OCI-LY1 (cell line): ENCODE data around the gene NAPEPLD.
"Not testable (repeated sequence)": the region's sequence is repeated elsewhere in the genome, so short reads cannot be mapped to it uniquely, and the experiment has no call there.

ENCODE experiments used
- H2AFZ ChIP-seq: fragments of 200-600 bp; sonication (generic), shearing (Covaris generic); 2 replicates; pipeline ENCODE4 v1.6.0; 2014; ENCODE audit warnings: antibody characterized with exemption, mild to moderate bottlenecking, low read length
- H3F3A ChIP-seq: fragments of 200-600 bp; sonication (generic), shearing (Covaris generic); 2 replicates; pipeline ENCODE4 v1.6.0; 2014; ENCODE audit warnings: mild to moderate bottlenecking, antibody characterized with exemption, low read length, moderate library complexity; ENCODE audit not compliant: insufficient read depth
- H3K27ac ChIP-seq: fragments of 200-600 bp; sonication (generic); 2 replicates; pipeline ENCODE4 v1.5.1; 2014; ENCODE audit warnings: low read length, mixed run types, mild to moderate bottlenecking, low read depth; ENCODE audit not compliant: poor library complexity, severe bottlenecking
- H3K27me3 ChIP-seq: fragments of 200-600 bp; sonication (generic); 2 replicates; pipeline ENCODE4 v1.6.0; 2014; ENCODE audit warnings: antibody characterized with exemption, mild to moderate bottlenecking, low read length, moderate library complexity; ENCODE audit not compliant: insufficient read depth
- H3K36me3 ChIP-seq: fragments of 200-600 bp; sonication (generic); 2 replicates; pipeline ENCODE4 v1.6.1; 2014; ENCODE audit warnings: mild to moderate bottlenecking, antibody characterized with exemption, low read length, moderate library complexity, mixed read lengths; ENCODE audit not compliant: insufficient read depth
- H3K4me1 ChIP-seq: fragments of 200-600 bp; sonication (generic); 2 replicates; pipeline ENCODE4 v1.5.1; 2014; ENCODE audit warnings: mild to moderate bottlenecking, low read length, moderate library complexity; ENCODE audit not compliant: insufficient read depth, severe bottlenecking
- H3K4me2 ChIP-seq: fragments of 200-600 bp; sonication (generic), shearing (Covaris generic); 2 replicates; pipeline ENCODE4 v1.6.1; 2014; ENCODE audit warnings: low read length
- H3K4me3 ChIP-seq: fragments of 200-600 bp; sonication (generic); 2 replicates; pipeline ENCODE4 v1.5.1; 2014; ENCODE audit warnings: low read length, low read depth, mild to moderate bottlenecking, mixed read lengths; ENCODE audit not compliant: poor library complexity, severe bottlenecking
- H3K79me2 ChIP-seq: fragments of 200-600 bp; shearing (Covaris generic); 2 replicates; pipeline ENCODE4 v1.6.1; 2016; ENCODE audit warnings: mixed run types, low read length, mixed read lengths; ENCODE audit not compliant: insufficient read depth
- H3K9ac ChIP-seq: fragments of 200-600 bp; sonication (generic), shearing (Covaris generic); 2 replicates; pipeline ENCODE4 v1.6.1; 2014; ENCODE audit warnings: mild to moderate bottlenecking, low read length, mixed read lengths
- H3K9me2 ChIP-seq: fragments of 200-600 bp; sonication (generic), shearing (Covaris generic); 2 replicates; pipeline ENCODE4 v1.6.1; 2014; ENCODE audit warnings: low read depth, mild to moderate bottlenecking, low read length, mixed read lengths
- H3K9me3 ChIP-seq: fragments of 200-600 bp; shearing (Covaris generic); 2 replicates; pipeline ENCODE4 v1.6.1; 2014; ENCODE audit warnings: low read length, mixed read lengths
- H4K20me1 ChIP-seq: fragments of 200-600 bp; sonication (generic), shearing (Covaris generic); 2 replicates; pipeline ENCODE4 v1.6.0; 2016; ENCODE audit warnings: mild to moderate bottlenecking, low read length; ENCODE audit not compliant: insufficient read depth
- CTCF ChIP-seq: fragments of 200-600 bp; sonication (generic), shearing (Covaris generic); IDR thresholded peaks from 2 replicates; pipeline ENCODE4 v1.5.1; 2017; ENCODE audit warnings: mild to moderate bottlenecking, antibody characterized with exemption, low read length, moderate library complexity, mixed read lengths
- EZH2 ChIP-seq: fragments of 200-600 bp; sonication (generic), shearing (Covaris generic); IDR thresholded peaks from 2 replicates; pipeline ENCODE4 v1.8.0; 2017; ENCODE audit warnings: borderline replicate concordance, mixed run types, mild to moderate bottlenecking, antibody characterized with exemption, low read length, moderate library complexity, mixed read lengths

NAPEPLD gene

GRCh38 chr7:103115771-103116170 is 33.1 kb downstream of the NAPEPLD start:
- Histone ChIP-seq H2AFZ (no peak overlapping the region), H3K36me3 (peaks cover 89% of the 10 kb centered on the region), H4K20me1 (no peaks in the 10 kb centered on the region), H3K27ac (no peak overlapping the region), H3K4me1 (no peaks in the 10 kb centered on the region), H3K4me2 (no peak overlapping the region), H3K9ac (no peak overlapping the region), H3F3A (no peaks in the 10 kb centered on the region), H3K79me2 (no peaks in the 10 kb centered on the region; the same call in 1 of the 2 replicates), H3K27me3 (no peaks in the 10 kb centered on the region), H3K4me3 (no peak overlapping the region), H3K9me2 (no peaks in the 10 kb centered on the region), H3K9me3 (peaks cover 4% of the 10 kb centered on the region; the same call in 1 of the 2 replicates)
- TF ChIP-seq EZH2 = no peak

GRCh38 chr7:103114576-103115008 is 34.3 kb downstream of the NAPEPLD start:
- H3K4me1 ChIP-seq = no peaks in the 10 kb centered on the region
- no peaks in the 10 kb centered on the region for H4K20me1 ChIP-seq
- no peaks in the 10 kb centered on the region for H3K27me3 ChIP-seq
- H3F3A ChIP-seq = no peaks in the 10 kb centered on the region
- peaks cover 90% of the 10 kb centered on the region for H3K36me3 ChIP-seq
- no peaks in the 10 kb centered on the region; the same call in 1 of the 2 replicates for H3K79me2 ChIP-seq
- H3K9me2 ChIP-seq = no peaks in the 10 kb centered on the region
- no peak overlapping the region for H3K27ac ChIP-seq
- no peak overlapping the region for H3K9ac ChIP-seq
- H2AFZ ChIP-seq = no peak overlapping the region
- TF ChIP-seq EZH2 = no peak
- TF ChIP-seq CTCF = no peak
- no peak overlapping the region for H3K4me2 ChIP-seq
- H3K9me3 ChIP-seq = peaks cover 4% of the 10 kb centered on the region; the same call in 1 of the 2 replicates
- H3K4me3 ChIP-seq = no peak overlapping the region

GRCh38 chr7:103113164-103113563 is 35.7 kb downstream of the NAPEPLD start:
- no peak overlapping the region for H3K4me2 ChIP-seq
- no peak overlapping the region for H3K4me3 ChIP-seq
- no peak overlapping the region for H3K27ac ChIP-seq
- no peaks in the 10 kb centered on the region; the same call in 1 of the 2 replicates for H3K79me2 ChIP-seq
- no peak for TF ChIP-seq EZH2
- TF ChIP-seq CTCF = no peak
- no peak overlapping the region for H2AFZ ChIP-seq
- H3K9me3 ChIP-seq = peaks cover 4% of the 10 kb centered on the region; the same call in 1 of the 2 replicates
- no peaks in the 10 kb centered on the region for H3F3A ChIP-seq
- H3K4me1 ChIP-seq = no peaks in the 10 kb centered on the region
- no peaks in the 10 kb centered on the region for H4K20me1 ChIP-seq
- no peaks in the 10 kb centered on the region for H3K9me2 ChIP-seq
- H3K36me3 ChIP-seq = peaks cover 90% of the 10 kb centered on the region
- H3K27me3 ChIP-seq = no peaks in the 10 kb centered on the region
- no peak overlapping the region for H3K9ac ChIP-seq

- not testable (repeated sequence) for H3K9me2 ChIP-seq, H3K79me2 ChIP-seq, H3K27me3 ChIP-seq, H4K20me1 ChIP-seq, H3K4me3 ChIP-seq, H3K9ac ChIP-seq, H3K4me1 ChIP-seq, H3K27ac ChIP-seq, H3F3A ChIP-seq, H3K4me2 ChIP-seq, H3K9me3 ChIP-seq, H2AFZ ChIP-seq
- H3K36me3 ChIP-seq = peaks cover 77% of the 10 kb centered on the region
Measured at GRCh38 chr7:103106703-103107070, 42.2 kb downstream of the NAPEPLD start.
